ENCODE results near the gene RNF217. TPM values are rescaled to one million over a fixed set of nuclear protein-coding genes. Genes with fewer than 3 reads are reported as not detected.

Gene RNF217
- total RNA-seq, 2 donors from 2014 or later = 10.5 to 18.7 TPM

- intact Hi-C loops (cut with DNase I) = no loop called here
- no peak for DNase-seq
- no peak for ATAC-seq
- Histone ChIP-seq H3K27ac (no peak overlapping the region), H3K36me3 (replicated peaks in 1 of 2; ENCODE audit: insufficient read depth in 1 of 2, low read depth in 2 of 2) (no peaks in the 10 kb centered on the region), H3K9me3 (no peaks in the 10 kb centered on the region), H3K27me3 (no peaks in the 10 kb centered on the region), H3K4me1 (peaks cover 4% of the 10 kb centered on the region), H3K4me3 (no peak overlapping the region)
- TF ChIP-seq CTCF (IDR thresholded peaks at IDR 0.05) (no peak), POLR2A (IDR thresholded peaks at IDR 0.05) (no peak)
- WGBS, 2 donors = 67 to 68% methylated on average over 4 of the region's 4 CpGs
Measured at GRCh38 chr6:125104425-125104824, 142.2 kb downstream of the RNF217 start.

GRCh38 chr6:125107048-125107447 is 144.8 kb downstream of the RNF217 start:
- peaks cover 0 to 12% (median 0%) of the 10 kb centered on the region in 3 donors for H3K9me3 ChIP-seq
- 86 to 93% methylated on average over 5 of the region's 5 CpGs for WGBS, 2 donors
- ATAC-seq (no peak), DNase-seq (no peak)
- no peak overlapping the region for H3K4me3 ChIP-seq
- intact Hi-C loops (cut with DNase I) = no loop called here
- H3K4me1 ChIP-seq = no peaks in the 10 kb centered on the region
- TF ChIP-seq CTCF (IDR thresholded peaks at IDR 0.05) (no peak), POLR2A (IDR thresholded peaks at IDR 0.05) (no peak)
- H3K27ac ChIP-seq = no peak overlapping the region
- H3K36me3 ChIP-seq (replicated peaks in 1 of 2; ENCODE audit: insufficient read depth in 1 of 2, low read depth in 2 of 2) = no peaks in the 10 kb centered on the region
- H3K27me3 ChIP-seq = no peaks in the 10 kb centered on the region

- Histone ChIP-seq H3K27me3 (no peaks in the 10 kb centered on the region), H3K9me3 (peaks cover 0 to 15% (median 0%) of the 10 kb centered on the region in 3 donors), H3K4me3 (no peak overlapping the region), H3K36me3 (replicated peaks in 1 of 2; ENCODE audit: insufficient read depth in 1 of 2, low read depth in 2 of 2) (no peaks in the 10 kb centered on the region), H3K4me1 (no peaks in the 10 kb centered on the region), H3K27ac (no peak overlapping the region)
- intact Hi-C loops (cut with DNase I) = no loop called here
- DNase-seq = no peak
- TF ChIP-seq POLR2A (IDR thresholded peaks at IDR 0.05) = no peak
- no peak for TF ChIP-seq CTCF (IDR thresholded peaks at IDR 0.05)
- ATAC-seq = no peak
- WGBS, 2 donors = 78 to 85% methylated on average over 3 of the region's 3 CpGs
Measured at GRCh38 chr6:125107896-125108295, 145.7 kb downstream of the RNF217 start.

GRCh38 chr6:125110056-125110455 is 147.8 kb downstream of the RNF217 start:
- H3K27ac ChIP-seq = no peak overlapping the region
- no peak for TF ChIP-seq POLR2A (IDR thresholded peaks at IDR 0.05)
- TF ChIP-seq CTCF (IDR thresholded peaks at IDR 0.05) = no peak
- intact Hi-C loops (cut with DNase I) = loop anchor here (5.0 kb wide), 1 partner anchor 243 kb away; no protein-coding TSS in a partner anchor
- no peaks in the 10 kb centered on the region for H3K4me1 ChIP-seq
- ATAC-seq (no peak), DNase-seq (no peak)
- no peak overlapping the region for H3K4me3 ChIP-seq
- peaks cover 0 to 15% (median 0%) of the 10 kb centered on the region in 3 donors for H3K9me3 ChIP-seq
- H3K36me3 ChIP-seq (replicated peaks in 1 of 2; ENCODE audit: insufficient read depth in 1 of 2, low read depth in 2 of 2) = no peaks in the 10 kb centered on the region
- no peaks in the 10 kb centered on the region for H3K27me3 ChIP-seq
- 89 to 100% methylated on average over 1 of the region's 1 CpG for WGBS, 2 donors

- H3K4me1 ChIP-seq = no peaks in the 10 kb centered on the region
- H3K4me3 ChIP-seq = no peak overlapping the region
- H3K9me3 ChIP-seq = peaks cover 0 to 15% (median 0%) of the 10 kb centered on the region in 3 donors
- DNase-seq (no peak), ATAC-seq (no peak)
- no peaks in the 10 kb centered on the region for H3K36me3 ChIP-seq (replicated peaks in 1 of 2; ENCODE audit: insufficient read depth in 1 of 2, low read depth in 2 of 2)
- no peaks in the 10 kb centered on the region for H3K27me3 ChIP-seq
- intact Hi-C loops (cut with DNase I) = loop anchor here (5.0 kb wide), 1 partner anchor 244 kb away; no protein-coding TSS in a partner anchor
- TF ChIP-seq CTCF (IDR thresholded peaks at IDR 0.05) (no peak), POLR2A (IDR thresholded peaks at IDR 0.05) (no peak)
- WGBS, 2 donors = 82% methylated on average over 4 of the region's 4 CpGs
- H3K27ac ChIP-seq = no peak overlapping the region
Measured at GRCh38 chr6:125111219-125111983, 149.2 kb downstream of the RNF217 start.

All from body of pancreas (tissue), 4 donors.